ENCODE measurements around the gene CHD9NB. TPM values are rescaled to one million over a fixed set of nuclear protein-coding genes. Genes with fewer than 3 reads are reported as not detected.

CHD9NB gene
- total RNA-seq, 4 donors from 2014 or later, result 3.0 to 3.1 TPM; not detected in 2

GRCh38 chr16:53099318-53100130, 46.8 kb upstream of the CHD9NB start:
- no peaks in the 10 kb centered on the region for H3K27me3 ChIP-seq
- peak overlapping the region; percentile 93 to 98 (median 96) for H3K27ac ChIP-seq
- H3K4me3 ChIP-seq, result peak overlapping the region; percentile 10 to 47 (median 24)
- DNase-seq, result peak; percentile 94
- TF ChIP-seq POLR2A (IDR thresholded peaks at IDR 0.05), result peak; percentile 78
- TF ChIP-seq POLR2AphosphoS5 (IDR thresholded peaks at IDR 0.05), result peak in 2 of 3 donors; percentile 74 to 83
- no peak for TF ChIP-seq EP300 (IDR thresholded peaks at IDR 0.05; ENCODE audit: low read depth)
- no peak for TF ChIP-seq CTCF (IDR thresholded peaks at IDR 0.05)
- intact Hi-C loops (cut with DNase I; ENCODE audit: low total_unique reads), result no loop called here
- in situ Hi-C loops (cut with MboI; ENCODE audit: low pct_ligation_motif_present in 1 of 4, low pct_unique_long_range_greater_than_20kb in 1 of 4, low sequenced_read_pairs in 3 of 4), result no loop called here
- 2% methylated on average over 21 of the region's 26 CpGs; no CpG with 5 or more reads in 1 of the 2 donors for WGBS, 2 donors (ENCODE audit: low coverage in 1 of 2)
- no peaks in the 10 kb centered on the region for H3K36me3 ChIP-seq
- peaks cover 26 to 69% (median 41%) of the 10 kb centered on the region in 4 donors for H3K4me1 ChIP-seq
- no peaks in the 10 kb centered on the region for H3K9me3 ChIP-seq

GRCh38 chr16:53098526-53099317, 46.0 kb upstream of the CHD9NB start:
- intact Hi-C loops (cut with DNase I; ENCODE audit: low total_unique reads), result no loop called here
- peak overlapping the region; percentile 93 to 98 (median 96) for H3K27ac ChIP-seq
- peak; percentile 85 for DNase-seq
- H3K36me3 ChIP-seq, result no peaks in the 10 kb centered on the region
- peak; percentile 81 to 87 (median 81) for TF ChIP-seq POLR2AphosphoS5 (IDR thresholded peaks at IDR 0.05)
- no peak for TF ChIP-seq CTCF (IDR thresholded peaks at IDR 0.05)
- in situ Hi-C loops (cut with MboI; ENCODE audit: low pct_ligation_motif_present in 1 of 4, low pct_unique_long_range_greater_than_20kb in 1 of 4, low sequenced_read_pairs in 3 of 4), result no loop called here
- H3K4me3 ChIP-seq, result peak overlapping the region in 2 of 4 donors; percentile 24 to 47
- H3K4me1 ChIP-seq, result peaks cover 29 to 71% (median 48%) of the 10 kb centered on the region in 4 donors
- H3K9me3 ChIP-seq, result no peaks in the 10 kb centered on the region
- 10 to 18% methylated on average over 9 to 16 of the region's 16 CpGs for WGBS, 2 donors (ENCODE audit: low coverage in 1 of 2)
- no peaks in the 10 kb centered on the region for H3K27me3 ChIP-seq

GRCh38 chr16:53097190-53097589, 44.5 kb upstream of the CHD9NB start:
- no peak for TF ChIP-seq CTCF (IDR thresholded peaks at IDR 0.05)
- TF ChIP-seq EP300 (IDR thresholded peaks at IDR 0.05; ENCODE audit: low read depth), result no peak
- no peak for TF ChIP-seq POLR2AphosphoS5 (IDR thresholded peaks at IDR 0.05)
- no peak for TF ChIP-seq POLR2A (IDR thresholded peaks at IDR 0.05)
- H3K4me1 ChIP-seq, result peaks cover 41 to 81% (median 61%) of the 10 kb centered on the region in 4 donors
- H3K27me3 ChIP-seq, result no peaks in the 10 kb centered on the region
- 85 to 89% methylated on average over 3 to 4 of the region's 4 CpGs for WGBS, 2 donors (ENCODE audit: low coverage in 1 of 2)
- H3K27ac ChIP-seq, result peak overlapping the region in 3 of 4 donors; percentile 96 to 98 (median 97)
- in situ Hi-C loops (cut with MboI; ENCODE audit: low pct_ligation_motif_present in 1 of 4, low pct_unique_long_range_greater_than_20kb in 1 of 4, low sequenced_read_pairs in 3 of 4) (no loop called here), intact Hi-C loops (cut with DNase I; ENCODE audit: low total_unique reads) (no loop called here)
- no peak overlapping the region for H3K4me3 ChIP-seq
- no peak for DNase-seq
- no peaks in the 10 kb centered on the region for H3K9me3 ChIP-seq
- H3K36me3 ChIP-seq, result no peaks in the 10 kb centered on the region

- 20 to 50% methylated on average over 1 to 10 of the region's 10 CpGs for WGBS, 2 donors (ENCODE audit: low coverage in 1 of 2)
- H3K9me3 ChIP-seq, result no peaks in the 10 kb centered on the region
- peak overlapping the region in 2 of 4 donors; percentile 0 to 6 for H3K4me3 ChIP-seq
- peak overlapping the region; percentile 85 to 93 (median 88) for H3K27ac ChIP-seq
- peaks cover 54 to 84% (median 70%) of the 10 kb centered on the region in 4 donors for H3K4me1 ChIP-seq
- no peaks in the 10 kb centered on the region for H3K36me3 ChIP-seq
- no peaks in the 10 kb centered on the region for H3K27me3 ChIP-seq
- intact Hi-C loops (cut with DNase I; ENCODE audit: low total_unique reads), result no loop called here
- TF ChIP-seq POLR2A (IDR thresholded peaks at IDR 0.05) (peak; percentile 62), POLR2AphosphoS5 (IDR thresholded peaks at IDR 0.05) (peak; percentile 19 to 71 (median 70)), EP300 (IDR thresholded peaks at IDR 0.05; ENCODE audit: low read depth) (no peak)
- in situ Hi-C loops (cut with MboI; ENCODE audit: low pct_ligation_motif_present in 1 of 4, low pct_unique_long_range_greater_than_20kb in 1 of 4, low sequenced_read_pairs in 3 of 4), result no loop called here
- peak; percentile 90 for DNase-seq
These were observed 41.4 kb upstream of the CHD9NB start for GRCh38 chr16:53094013-53094630.

Data from transverse colon (tissue), 4 donors.